ENCODE results near the gene MGST3. TPM values are rescaled to one million over a fixed set of nuclear protein-coding genes. Genes with fewer than 3 reads are reported as not detected.

The MGST3 gene
- total RNA-seq, 1 experiment from 2014 or later: 103 TPM

- no peak for DNase-seq (ENCODE audit: low read depth, low spot score)
- Histone ChIP-seq H3K4me3 (ENCODE audit: low read depth in 2 of 2, low read length in 2 of 2) (no peak overlapping the region), H3K9me3 (ENCODE audit: control insufficient read depth, insufficient read depth, low read depth, low read length) (no peaks in the 10 kb centered on the region), H3K27ac (ENCODE audit: low read length) (no peak overlapping the region), H3K27me3 (ENCODE audit: control insufficient read depth, insufficient read depth, low read length) (peaks cover 5% of the 10 kb centered on the region; the same call in 1 of the 2 replicates), H3K4me1 (ENCODE audit: control insufficient read depth, insufficient read depth, low read length) (no peaks in the 10 kb centered on the region), H3K36me3 (ENCODE audit: control insufficient read depth, insufficient read depth, low read length) (no peaks in the 10 kb centered on the region)
- BruUV-seq (replicated peaks): no TSS peak
- intact Hi-C loops (cut with micrococcal nuclease; ENCODE audit: unreplicated experiment): no loop called here
- in situ Hi-C loops (cut with HindIII; ENCODE audit: low pct_unique_long_range_greater_than_20kb, low sequenced_read_pairs): no loop called here
- ChIA-PET CTCF (no interaction called here), POLR2A (no interaction called here)
- TF ChIP-seq TCF7L2 (IDR thresholded peaks at IDR 0.05; ENCODE audit: low read depth, low read length) (no peak), REST (IDR thresholded peaks at IDR 0.05; ENCODE audit: insufficient read depth in 1 of 2, low read depth in 2 of 2, low read length in 1 of 2) (no peak), SIN3A (IDR thresholded peaks at IDR 0.05; ENCODE audit: borderline replicate concordance, insufficient read depth, low read depth, low read length) (no peak)
- no peak for ATAC-seq
These were observed 11.3 kb upstream of the MGST3 start for GRCh38 chr1:165619647-165620151.

GRCh38 chr1:165623624-165624023 is 7.4 kb upstream of the MGST3 start:
- DNase-seq (ENCODE audit: low read depth, low spot score): no peak

More at GRCh38 chr1:165623624-165624023, 7.4 kb upstream of the MGST3 start:
- ChIA-PET CTCF (no interaction called here), POLR2A (no interaction called here)
- no peaks in the 10 kb centered on the region for H3K9me3 ChIP-seq (ENCODE audit: control insufficient read depth, insufficient read depth, low read depth, low read length)
- H3K4me3 ChIP-seq (ENCODE audit: low read depth in 2 of 2, low read length in 2 of 2): no peak overlapping the region
- intact Hi-C loops (cut with micrococcal nuclease; ENCODE audit: unreplicated experiment): no loop called here
- in situ Hi-C loops (cut with HindIII; ENCODE audit: low pct_unique_long_range_greater_than_20kb, low sequenced_read_pairs): no loop called here
- peaks cover 5% of the 10 kb centered on the region; the same call in 1 of the 2 replicates for H3K27me3 ChIP-seq (ENCODE audit: control insufficient read depth, insufficient read depth, low read length)
- no peak overlapping the region for H3K27ac ChIP-seq (ENCODE audit: low read length)
- BruUV-seq (replicated peaks): no TSS peak
- TF ChIP-seq CTCF (IDR thresholded peaks at IDR 0.05) (no peak), REST (IDR thresholded peaks at IDR 0.05; ENCODE audit: insufficient read depth in 1 of 2, low read depth in 2 of 2, low read length in 1 of 2) (no peak), TCF7L2 (IDR thresholded peaks at IDR 0.05; ENCODE audit: low read depth, low read length) (no peak), SIN3A (IDR thresholded peaks at IDR 0.05; ENCODE audit: borderline replicate concordance, insufficient read depth, low read depth, low read length) (no peak), POLR2AphosphoS5 (IDR thresholded peaks at IDR 0.05; ENCODE audit: low read depth, low read length) (no peak)
- no peak for ATAC-seq
- H3K4me1 ChIP-seq (ENCODE audit: control insufficient read depth, insufficient read depth, low read length): no peaks in the 10 kb centered on the region
- no peaks in the 10 kb centered on the region for H3K36me3 ChIP-seq (ENCODE audit: control insufficient read depth, insufficient read depth, low read length)

Measured in Panc1 (cell line).